ENCODE measurements around the gene ANKRD13D.

DNA sequence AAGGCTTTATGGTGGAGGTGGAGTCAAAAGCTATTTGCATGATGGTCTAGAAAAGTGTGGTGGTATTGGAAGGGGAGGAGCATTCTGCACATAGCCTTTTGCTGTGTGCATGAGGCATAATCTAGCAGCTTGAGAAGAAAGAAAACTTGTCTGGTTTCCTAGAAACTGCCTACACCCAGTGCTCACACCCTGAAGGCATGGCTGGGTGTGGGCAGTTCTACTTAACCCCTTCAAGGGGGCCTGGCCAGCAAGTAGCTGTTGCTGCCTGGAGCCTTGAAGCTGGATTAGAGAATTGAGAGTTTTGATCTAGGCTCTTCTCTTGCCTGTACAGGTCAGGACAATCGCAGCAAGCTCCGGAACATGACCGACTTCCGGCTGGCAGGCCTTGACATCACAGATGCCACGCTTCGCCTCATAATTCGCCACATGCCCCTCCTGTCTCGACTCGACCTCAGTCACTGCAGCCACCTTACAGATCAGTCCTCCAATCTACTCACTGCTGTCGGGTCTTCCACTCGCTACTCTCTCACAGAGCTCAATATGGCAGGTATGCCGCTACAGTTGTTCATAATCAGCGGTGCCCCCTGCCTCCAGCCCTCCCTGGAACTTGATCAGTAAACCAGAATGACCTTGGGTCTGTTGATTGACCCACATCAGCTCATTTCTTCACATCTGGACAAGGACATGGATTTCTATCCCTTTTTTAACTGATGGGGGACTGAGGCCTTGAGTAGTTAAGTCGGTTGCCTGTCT is 35.1 kb upstream of the ANKRD13D start:
- TF ChIP-seq, protein P1, sequence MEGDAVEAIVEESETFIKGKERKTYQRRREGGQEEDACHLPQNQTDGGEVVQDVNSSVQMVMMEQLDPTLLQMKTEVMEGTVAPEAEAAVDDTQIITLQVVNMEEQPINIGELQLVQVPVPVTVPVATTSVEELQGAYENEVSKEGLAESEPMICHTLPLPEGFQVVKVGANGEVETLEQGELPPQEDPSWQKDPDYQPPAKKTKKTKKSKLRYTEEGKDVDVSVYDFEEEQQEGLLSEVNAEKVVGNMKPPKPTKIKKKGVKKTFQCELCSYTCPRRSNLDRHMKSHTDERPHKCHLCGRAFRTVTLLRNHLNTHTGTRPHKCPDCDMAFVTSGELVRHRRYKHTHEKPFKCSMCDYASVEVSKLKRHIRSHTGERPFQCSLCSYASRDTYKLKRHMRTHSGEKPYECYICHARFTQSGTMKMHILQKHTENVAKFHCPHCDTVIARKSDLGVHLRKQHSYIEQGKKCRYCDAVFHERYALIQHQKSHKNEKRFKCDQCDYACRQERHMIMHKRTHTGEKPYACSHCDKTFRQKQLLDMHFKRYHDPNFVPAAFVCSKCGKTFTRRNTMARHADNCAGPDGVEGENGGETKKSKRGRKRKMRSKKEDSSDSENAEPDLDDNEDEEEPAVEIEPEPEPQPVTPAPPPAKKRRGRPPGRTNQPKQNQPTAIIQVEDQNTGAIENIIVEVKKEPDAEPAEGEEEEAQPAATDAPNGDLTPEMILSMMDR (IDR thresholded peaks at IDR 0.05), result no peak
- TF ChIP-seq GATA2 (CRISPR knock-in tag; IDR thresholded peaks at IDR 0.05) (no peak), POLR2AphosphoS5 (IDR thresholded peaks at IDR 0.05; ENCODE audit: low read depth, low read length) (no peak), SIN3A (IDR thresholded peaks at IDR 0.05; ENCODE audit: borderline replicate concordance, low read depth, low read length) (no peak), SMC3 (IDR thresholded peaks at IDR 0.05; ENCODE audit: low read depth, low read length) (no peak), FOXM1 (IDR thresholded peaks at IDR 0.05; ENCODE audit: low read depth) (no peak), MEF2A (IDR thresholded peaks at IDR 0.05; ENCODE audit: borderline replicate concordance, low read depth) (no peak), CHD2 (IDR thresholded peaks at IDR 0.05; ENCODE audit: low read length, partially characterized antibody) (no peak)
- TF ChIP-seq, protein P2, sequence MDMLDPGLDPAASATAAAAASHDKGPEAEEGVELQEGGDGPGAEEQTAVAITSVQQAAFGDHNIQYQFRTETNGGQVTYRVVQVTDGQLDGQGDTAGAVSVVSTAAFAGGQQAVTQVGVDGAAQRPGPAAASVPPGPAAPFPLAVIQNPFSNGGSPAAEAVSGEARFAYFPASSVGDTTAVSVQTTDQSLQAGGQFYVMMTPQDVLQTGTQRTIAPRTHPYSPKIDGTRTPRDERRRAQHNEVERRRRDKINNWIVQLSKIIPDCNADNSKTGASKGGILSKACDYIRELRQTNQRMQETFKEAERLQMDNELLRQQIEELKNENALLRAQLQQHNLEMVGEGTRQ (IDR thresholded peaks at IDR 0.05; ENCODE audit: borderline replicate concordance, low read depth, low read length), result no peak
- TF ChIP-seq, protein P3, sequence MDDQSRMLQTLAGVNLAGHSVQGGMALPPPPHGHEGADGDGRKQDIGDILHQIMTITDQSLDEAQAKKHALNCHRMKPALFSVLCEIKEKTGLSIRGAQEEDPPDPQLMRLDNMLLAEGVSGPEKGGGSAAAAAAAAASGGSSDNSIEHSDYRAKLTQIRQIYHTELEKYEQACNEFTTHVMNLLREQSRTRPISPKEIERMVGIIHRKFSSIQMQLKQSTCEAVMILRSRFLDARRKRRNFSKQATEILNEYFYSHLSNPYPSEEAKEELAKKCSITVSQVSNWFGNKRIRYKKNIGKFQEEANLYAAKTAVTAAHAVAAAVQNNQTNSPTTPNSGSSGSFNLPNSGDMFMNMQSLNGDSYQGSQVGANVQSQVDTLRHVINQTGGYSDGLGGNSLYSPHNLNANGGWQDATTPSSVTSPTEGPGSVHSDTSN (IDR thresholded peaks at IDR 0.05), result no peak
- TF ChIP-seq, protein P4, sequence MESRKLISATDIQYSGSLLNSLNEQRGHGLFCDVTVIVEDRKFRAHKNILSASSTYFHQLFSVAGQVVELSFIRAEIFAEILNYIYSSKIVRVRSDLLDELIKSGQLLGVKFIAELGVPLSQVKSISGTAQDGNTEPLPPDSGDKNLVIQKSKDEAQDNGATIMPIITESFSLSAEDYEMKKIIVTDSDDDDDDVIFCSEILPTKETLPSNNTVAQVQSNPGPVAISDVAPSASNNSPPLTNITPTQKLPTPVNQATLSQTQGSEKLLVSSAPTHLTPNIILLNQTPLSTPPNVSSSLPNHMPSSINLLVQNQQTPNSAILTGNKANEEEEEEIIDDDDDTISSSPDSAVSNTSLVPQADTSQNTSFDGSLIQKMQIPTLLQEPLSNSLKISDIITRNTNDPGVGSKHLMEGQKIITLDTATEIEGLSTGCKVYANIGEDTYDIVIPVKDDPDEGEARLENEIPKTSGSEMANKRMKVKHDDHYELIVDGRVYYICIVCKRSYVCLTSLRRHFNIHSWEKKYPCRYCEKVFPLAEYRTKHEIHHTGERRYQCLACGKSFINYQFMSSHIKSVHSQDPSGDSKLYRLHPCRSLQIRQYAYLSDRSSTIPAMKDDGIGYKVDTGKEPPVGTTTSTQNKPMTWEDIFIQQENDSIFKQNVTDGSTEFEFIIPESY (IDR thresholded peaks at IDR 0.05; ENCODE audit: borderline replicate concordance, low read depth), result no peak

Measured in SK-N-SH (cell line).